HG03103 (cell line): ENCODE results near the gene ARMC3.
"Not testable (repeated sequence)": the region's sequence is repeated elsewhere in the genome, so short reads cannot be mapped to it uniquely, and the experiment has no call there.

Source experiments
- ATAC-seq: cut with Tn5 transposase; IDR thresholded peaks from one replicate; pipeline ENCODE4 v1.9.1; 2021; ENCODE audit warnings: low read depth; ENCODE audit not compliant: unreplicated experiment

The ARMC3 gene

GRCh38 chr10:23038172-23038571 lies 110.3 kb downstream of the ARMC3 start:
- no peak for ATAC-seq

- ATAC-seq, result no peak
Measured at GRCh38 chr10:23040002-23040401, 112.1 kb downstream of the ARMC3 start.

- ATAC-seq, result no peak
Measured at GRCh38 chr10:23046027-23046426, 118.2 kb downstream of the ARMC3 start.

GRCh38 chr10:23047201-23048050 lies 119.6 kb downstream of the ARMC3 start:
- no peak for ATAC-seq

- ATAC-seq, result no peak
Measured at GRCh38 chr10:23048191-23048590, 120.3 kb downstream of the ARMC3 start.

- ATAC-seq, result no peak
Measured at GRCh38 chr10:23051278-23051677, 123.4 kb downstream of the ARMC3 start.

- no peak for ATAC-seq
Measured at GRCh38 chr10:23051855-23052331, 124.0 kb downstream of the ARMC3 start.

- ATAC-seq, result no peak
Measured at GRCh38 chr10:23053036-23053435, 125.2 kb downstream of the ARMC3 start.

GRCh38 chr10:23055424-23056185 lies 127.8 kb downstream of the ARMC3 start:
- ATAC-seq, result no peak

- no peak for ATAC-seq
Measured at GRCh38 chr10:23056186-23056579, 128.3 kb downstream of the ARMC3 start.

- no peak for ATAC-seq
Measured at GRCh38 chr10:23058366-23058765, 130.5 kb downstream of the ARMC3 start.

- no peak for ATAC-seq
Measured at GRCh38 chr10:23060918-23061317, 133.1 kb downstream of the ARMC3 start.

- ATAC-seq, result no peak
Measured at GRCh38 chr10:23063045-23063972, 135.5 kb downstream of the ARMC3 start.

- ATAC-seq, result no peak
Measured at GRCh38 chr10:23063973-23064812, 136.3 kb downstream of the ARMC3 start.

- not testable (repeated sequence) for ATAC-seq
Measured at GRCh38 chr10:23064813-23065114, 136.9 kb downstream of the ARMC3 start.

- no peak for ATAC-seq
Measured at GRCh38 chr10:23065181-23065948, 137.5 kb downstream of the ARMC3 start.

GRCh38 chr10:23067337-23067736 lies 139.5 kb downstream of the ARMC3 start:
- no peak for ATAC-seq

GRCh38 chr10:23067939-23068775 lies 140.3 kb downstream of the ARMC3 start:
- ATAC-seq, result no peak
